Inflammatory macrophage treated with lipopolysaccharide for 4 hours (primary cell): ENCODE results near the gene PAX2.

Source experiments
- DNase-seq: peaks from one replicate; pipeline ENCODE4 v3.0.0-alpha.2; 2020

PAX2 gene

DNA sequence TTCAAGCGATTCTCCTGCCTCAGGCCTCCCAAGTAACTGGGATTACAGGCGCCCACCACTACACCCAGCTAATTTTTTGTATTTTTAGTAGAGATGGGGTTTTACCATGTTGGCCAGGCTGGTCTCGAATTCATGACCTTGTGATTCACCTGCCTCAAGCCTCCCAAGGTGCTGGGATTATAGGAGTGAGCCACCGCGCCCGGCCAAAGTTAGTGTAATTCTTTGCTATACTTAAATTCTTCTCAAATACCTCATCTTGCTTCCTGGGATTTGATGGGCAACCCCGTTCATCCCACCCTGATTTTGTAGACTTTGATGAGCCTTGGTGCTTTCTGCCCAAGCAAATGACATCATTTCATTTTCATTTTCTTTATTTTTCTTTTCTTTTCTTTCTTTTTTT is 54.5 kb downstream of the PAX2 start:
- DNase-seq = no peak

DNA sequence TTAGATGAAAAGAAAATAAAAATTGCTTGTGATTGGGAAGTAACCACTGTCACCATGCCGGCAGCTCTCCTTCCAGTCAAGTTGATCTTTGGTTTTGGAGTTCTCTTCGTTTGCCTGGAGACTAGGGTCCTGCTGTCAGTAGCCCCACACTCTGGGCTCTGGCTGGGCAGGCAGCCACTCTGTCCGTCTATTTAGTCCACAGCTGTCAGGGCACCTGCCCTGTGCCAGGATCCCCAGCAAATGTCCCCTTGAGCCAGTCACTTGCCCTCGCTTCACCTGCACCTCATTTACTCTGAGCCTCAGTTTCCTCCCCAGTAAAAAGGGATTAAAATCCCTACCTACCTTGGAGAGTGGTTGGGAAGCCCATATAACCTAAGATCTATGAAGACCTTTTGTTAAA is 55.5 kb downstream of the PAX2 start:
- DNase-seq = no peak

DNA sequence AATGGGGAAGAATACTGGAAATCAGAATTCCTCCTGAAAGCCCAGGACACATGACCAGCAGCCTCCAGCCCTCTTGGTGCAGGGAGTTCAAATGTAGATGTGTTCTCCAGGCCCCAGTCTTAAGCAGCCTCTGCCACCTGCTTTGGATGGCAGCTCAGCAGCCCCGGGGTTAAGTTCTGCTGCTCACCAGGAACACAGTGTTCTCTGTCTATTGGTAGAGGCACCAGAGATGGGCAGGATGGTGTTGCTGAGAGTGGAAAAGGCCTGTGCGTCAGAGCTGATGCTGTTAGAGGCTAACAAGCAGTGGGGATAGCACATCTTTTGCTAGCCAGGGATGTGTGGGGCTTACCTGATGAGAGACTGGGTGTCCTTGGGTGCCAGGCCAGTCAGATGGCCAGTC is 56.8 kb downstream of the PAX2 start:
- DNase-seq = no peak

DNA sequence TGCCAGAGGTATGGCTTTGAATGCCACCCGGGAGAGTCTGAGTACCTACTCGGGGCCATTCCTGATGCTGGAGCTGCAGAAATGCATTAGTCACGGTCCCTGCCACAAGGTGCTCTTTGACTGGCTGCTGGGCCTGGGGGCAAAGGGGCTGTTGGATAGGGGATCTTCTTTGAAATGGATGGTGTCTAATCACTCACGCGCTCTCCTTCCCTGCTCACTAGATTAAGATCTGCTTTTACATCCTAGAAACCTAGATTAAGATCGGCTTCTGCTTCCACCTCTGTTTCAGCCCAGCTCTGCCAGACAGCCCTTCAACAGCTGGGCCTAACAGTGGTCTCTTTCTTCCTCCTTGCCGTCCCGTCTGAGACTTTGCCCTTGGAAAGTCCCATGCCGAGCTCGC is 57.2 kb downstream of the PAX2 start:
- no peak for DNase-seq

DNA sequence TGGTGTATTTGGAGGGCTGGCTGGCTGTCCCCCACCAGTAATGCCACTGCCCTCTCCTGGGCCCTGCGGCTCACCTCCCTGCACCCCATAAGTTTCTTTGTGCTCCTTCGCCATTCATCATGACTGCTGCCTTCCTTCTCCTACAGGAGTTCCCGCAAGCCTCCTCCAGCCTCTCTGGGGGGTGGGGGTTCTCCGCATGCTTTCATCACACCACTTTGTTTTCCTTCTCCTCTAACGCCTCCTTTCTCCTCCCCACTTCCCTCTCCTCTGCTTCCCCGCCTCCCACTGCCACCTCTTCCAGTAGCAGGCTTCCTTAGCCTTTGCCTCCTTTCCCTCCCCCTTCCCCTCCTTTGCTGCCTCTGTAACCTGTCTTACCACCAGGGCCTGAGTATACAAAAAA is 58.1 kb downstream of the PAX2 start:
- DNase-seq = no peak

DNA sequence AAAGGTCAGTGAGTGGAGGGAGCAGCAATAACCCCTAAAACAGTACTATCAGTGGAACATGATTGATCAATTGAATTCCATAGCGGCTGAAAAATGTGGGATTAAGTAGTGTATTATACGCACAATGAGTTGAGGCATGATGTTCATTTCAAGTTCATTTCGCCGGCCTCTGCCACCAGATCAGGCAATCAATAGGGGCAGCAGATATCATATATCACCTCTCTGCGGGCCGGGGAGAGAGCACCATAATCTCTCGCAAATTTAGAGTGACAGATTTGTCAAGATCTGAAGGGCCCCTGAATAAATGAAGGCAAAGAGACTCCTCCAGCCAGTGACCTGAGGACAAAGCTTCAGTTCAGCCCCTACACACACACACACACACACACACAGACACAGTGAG is 58.5 kb downstream of the PAX2 start:
- no peak for DNase-seq

DNA sequence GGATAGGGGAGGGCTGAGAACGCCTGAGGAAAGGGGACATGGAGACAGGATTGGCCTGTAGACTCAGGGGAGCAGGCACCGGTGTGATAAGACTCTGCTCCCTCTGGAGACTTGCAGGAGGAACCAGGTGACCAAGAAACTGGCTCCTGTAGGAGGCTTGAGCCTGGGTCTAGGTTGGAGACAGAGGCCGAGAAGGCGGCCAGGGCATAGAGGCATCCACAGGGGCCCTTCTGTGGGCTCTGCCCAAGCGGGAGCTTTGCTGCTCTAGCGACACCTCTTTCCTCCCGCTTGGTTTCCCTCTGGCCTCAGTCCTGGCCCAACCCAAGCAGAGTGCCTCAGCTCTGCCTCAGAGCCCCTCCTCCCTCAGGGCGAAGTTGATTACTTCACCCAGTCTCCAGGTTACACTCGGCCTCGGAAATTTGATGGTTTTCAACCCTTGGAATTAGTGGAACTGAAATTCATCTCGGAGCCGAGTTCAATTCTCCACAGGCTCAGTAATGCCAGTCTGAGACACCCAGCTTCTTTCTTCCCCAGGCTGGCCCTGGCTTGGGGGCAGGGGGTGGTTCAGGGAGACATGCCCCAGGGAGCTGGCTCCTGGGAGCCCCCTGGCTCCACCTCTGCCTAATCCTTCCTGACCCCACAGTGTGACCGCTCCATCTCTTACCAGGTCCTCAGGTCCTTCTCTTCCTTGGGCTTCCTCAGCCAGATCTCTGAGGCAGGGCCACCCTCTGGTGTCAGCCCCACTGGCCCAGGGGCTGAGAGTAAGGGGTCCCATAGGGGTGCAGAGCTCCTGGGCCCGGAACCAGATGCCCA is 60.4 kb downstream of the PAX2 start:
- DNase-seq = no peak

DNA sequence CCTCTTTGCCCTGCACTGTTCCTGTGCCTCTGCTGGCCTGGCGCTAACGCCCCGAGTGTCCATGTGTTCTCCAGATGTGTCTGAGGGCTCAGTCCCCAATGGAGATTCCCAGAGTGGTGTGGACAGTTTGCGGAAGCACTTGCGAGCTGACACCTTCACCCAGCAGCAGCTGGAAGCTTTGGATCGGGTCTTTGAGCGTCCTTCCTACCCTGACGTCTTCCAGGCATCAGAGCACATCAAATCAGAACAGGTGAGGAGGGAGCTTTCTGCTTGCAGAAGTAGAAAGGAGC is 60.9 kb downstream of the PAX2 start:
- DNase-seq = no peak

DNA sequence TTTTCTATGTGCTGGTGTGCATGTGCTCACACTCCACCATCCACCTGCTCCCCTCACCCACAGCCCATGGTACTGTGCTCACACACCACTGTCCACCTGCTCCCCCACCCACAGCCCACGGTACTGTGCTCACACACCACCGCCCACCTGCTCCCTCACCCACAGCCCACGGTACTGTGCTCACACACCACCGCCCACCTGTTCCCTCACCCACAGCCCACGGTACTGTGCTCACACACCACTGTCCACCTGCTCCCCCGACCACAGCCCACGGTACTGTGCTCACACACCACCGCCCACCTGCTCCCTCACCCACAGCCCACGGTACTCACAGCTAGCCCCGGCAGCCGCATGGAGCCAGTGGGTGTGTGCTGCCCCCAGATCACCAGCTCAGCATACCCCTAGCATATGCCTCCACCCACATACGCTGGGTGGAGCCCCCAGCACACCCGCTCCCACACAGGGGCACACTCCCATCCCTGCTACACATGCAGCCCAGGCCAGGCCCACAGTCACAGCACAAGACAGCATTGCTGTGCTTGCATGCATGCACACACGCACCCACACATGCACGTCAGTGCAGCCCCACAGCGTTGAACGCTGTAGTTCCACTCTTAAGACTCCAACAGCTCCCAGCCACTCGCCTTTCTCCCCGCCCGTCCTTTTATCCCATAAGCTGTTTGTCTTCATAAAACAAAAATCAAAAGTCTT is 62.0 kb downstream of the PAX2 start:
- no peak for DNase-seq

DNA sequence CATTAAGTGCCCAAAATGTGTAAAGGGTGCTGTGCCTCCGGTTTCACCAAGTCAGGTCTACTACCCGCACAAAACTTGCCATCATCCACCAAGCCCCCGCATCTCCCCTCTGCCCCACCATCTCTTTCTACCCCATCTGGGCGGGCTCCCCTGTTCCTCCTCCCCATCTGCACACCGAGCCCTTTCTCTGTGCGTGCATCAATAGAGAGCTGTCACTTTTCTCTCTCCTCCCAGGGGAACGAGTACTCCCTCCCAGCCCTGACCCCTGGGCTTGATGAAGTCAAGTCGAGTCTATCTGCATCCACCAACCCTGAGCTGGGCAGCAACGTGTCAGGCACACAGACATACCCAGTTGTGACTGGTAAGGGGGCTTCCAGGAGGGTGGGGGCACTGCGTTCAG is 63.5 kb downstream of the PAX2 start:
- DNase-seq = no peak

DNA sequence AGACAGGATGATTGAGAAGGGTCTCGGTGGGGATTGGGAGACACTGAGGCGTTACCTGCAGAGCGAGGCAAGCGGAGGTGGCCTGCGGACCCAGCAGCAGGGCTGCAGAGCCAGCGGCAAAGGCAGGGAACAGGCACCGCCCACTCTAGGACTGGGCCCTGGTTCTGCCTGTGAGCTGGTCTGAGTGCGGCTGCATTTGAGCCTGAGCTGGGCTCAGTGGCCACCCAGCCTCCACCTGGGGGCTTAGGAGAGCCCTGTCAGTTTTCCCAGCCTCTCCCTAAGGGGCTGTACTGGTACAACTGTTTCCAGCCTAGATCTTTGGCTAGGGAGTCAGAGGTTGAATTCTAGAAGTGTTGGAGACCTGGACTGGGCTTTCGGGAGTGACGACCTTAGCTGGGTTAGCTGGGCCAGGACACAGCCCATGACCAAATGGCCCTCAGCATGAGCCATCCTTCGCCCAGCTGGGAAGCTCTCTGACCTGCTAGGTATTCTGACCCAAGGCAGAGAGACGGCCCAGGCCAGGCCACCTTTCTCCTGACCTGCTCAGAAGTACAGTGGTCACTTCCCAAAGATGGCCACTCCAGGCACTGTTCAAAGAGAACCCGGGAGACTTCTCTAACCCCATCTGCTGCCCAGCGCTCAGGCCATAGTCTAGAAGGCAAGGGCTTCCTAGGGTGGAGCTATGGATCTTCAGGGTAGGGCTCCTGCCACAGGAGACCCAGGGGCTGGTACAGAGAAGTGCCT is 64.9 kb downstream of the PAX2 start:
- no peak for DNase-seq

DNA sequence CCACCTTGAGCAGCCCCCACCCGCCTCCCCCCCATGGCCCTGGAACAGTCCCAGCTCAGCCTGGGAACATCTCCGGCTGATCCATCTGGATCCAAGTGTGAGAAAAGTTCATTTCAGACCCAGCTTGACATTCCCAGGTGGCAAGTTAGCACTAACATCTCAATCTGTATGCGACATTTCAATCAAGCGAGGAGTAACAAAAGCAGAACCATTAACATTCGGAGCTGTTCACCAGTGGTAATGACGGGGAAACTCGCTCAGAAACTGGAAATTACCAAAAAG is 65.4 kb downstream of the PAX2 start:
- no peak for DNase-seq

DNA sequence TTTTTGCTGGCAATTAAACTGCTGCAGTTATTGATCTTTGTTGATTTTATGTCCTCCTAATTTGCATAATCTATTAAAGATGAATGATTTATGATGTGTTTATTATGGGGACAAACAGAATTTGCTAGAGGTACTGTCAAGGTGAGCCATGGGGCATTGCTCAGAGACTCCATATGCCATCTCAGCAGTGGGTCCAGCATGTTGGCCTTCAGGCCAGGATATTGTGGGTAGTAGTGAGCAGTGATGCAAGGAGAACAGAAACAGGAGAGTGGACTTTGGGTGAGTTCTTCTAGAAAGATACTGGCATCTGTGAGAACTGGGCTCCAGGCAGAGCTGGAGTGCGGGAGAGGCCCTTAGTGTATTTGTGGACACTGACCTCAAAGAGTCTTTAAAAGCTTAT is 65.9 kb downstream of the PAX2 start:
- no peak for DNase-seq

DNA sequence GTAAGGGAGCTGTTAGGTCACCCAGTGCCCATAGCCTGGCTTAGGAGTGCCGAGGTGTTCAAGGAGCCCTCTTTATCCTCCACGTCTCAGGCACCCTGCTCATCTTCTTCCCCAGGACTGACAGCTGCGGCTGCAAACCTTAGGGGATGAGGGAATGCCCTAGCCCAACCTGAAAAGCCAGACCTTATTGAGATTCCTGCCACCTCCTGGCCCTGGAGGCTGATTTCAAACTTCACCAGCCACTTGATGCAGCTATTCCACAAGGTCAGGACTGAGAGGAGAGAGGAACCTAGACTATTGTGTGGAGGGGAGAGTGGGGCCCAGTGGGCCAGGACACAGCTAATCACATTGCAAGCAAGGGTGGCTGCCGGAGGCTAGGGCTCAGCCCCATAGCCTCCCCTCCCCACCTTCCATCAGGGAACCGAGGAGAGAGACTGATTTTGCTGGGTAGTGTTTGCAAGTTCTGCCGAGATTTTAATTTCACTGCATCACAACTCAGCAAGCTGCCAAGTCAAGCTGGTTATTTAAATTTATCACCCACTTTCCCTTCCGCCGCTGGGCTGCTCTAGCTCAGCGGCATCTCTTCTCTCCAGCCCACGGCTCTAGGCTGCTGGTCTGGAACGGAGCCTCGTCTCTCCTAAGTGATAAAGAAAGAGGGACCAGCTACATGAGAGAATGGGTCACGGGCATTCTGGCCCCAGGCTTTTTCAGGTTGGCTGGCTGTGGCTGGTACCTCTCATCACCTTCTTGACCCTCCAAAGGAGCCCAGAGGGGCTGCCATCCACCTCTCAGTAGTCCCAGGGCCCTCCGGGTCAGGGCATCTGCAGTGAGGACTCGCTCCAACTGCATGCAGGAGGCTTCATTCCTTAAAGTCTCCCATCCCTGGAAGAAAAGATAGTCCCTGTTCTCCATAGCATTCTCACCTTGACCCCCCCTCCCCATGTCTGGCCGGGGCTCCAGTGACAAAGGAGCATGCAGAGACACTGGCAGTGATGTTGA is 66.7 kb downstream of the PAX2 start:
- no peak for DNase-seq

DNA sequence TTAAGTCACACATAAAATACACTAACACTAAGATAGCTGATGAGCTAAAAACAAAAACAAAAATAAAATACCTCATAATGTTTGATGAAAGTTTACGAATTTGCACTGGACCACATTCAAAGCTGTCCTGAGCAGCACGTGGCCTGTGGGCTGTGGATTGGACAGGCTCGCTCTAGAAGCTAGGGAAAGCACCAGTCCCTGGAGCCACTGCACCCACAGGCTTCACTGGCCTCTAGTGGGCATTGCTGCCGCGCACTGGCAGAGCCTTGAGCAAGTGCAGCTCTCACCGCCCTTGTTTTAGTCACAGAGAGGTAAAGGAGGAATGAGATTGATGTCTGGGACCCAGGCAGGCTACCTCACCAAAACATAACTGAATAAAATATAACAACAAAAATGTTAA is 67.6 kb downstream of the PAX2 start:
- no peak for DNase-seq

DNA sequence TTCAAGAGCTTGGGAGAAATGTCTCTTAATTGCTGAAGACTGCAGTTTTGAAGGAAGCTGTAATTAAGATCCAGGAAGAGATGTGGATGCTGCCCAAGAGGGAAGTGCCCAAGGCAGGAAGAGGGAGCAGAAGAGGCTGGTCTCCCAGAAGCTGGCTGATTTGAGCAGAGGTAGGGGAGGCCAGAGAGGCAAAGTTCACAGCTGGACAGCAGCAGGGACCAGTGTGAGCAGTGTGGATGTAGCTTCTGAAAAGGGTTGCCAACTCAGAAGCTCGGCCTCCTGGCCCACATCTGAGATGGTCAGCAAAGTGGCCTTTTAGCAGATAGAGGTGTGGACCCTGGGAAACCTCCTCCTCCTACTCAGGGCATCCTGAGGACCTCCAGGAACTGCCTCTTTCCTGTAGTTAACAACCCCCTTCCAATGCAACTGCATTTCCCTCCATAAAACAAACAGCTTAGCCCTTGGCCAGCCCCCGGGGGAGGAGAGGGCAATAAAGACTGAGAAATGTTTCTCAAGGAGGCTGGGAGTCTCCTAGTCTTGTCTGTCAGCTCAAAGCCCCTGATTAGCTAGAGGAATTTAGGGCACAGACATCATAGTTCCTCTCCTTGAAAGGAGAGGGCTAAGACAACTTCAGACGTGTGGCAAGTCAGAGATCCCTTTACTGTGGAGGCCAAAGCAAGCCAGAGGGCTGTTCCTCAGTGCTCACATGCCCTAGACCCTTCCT is 69.5 kb downstream of the PAX2 start:
- DNase-seq = no peak

DNA sequence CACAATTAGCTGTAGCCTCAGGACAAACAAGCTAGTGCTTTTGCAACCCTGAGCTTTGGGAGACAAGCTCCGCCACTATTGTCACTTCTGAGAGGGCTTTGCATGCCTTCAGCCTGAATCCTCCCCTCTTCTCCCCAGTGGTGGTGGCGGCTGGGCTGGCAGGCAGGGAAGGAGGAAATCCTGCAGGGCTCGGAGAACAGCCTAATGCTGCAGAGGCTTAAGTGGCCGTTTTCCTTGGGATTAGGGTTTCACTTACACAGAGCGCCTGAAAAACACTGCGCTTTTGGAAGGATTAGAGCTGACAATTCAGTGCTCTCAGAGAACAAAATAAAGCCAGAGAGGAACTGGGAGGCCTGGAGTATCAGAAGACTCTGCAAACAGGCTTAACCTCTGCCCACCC is 71.3 kb downstream of the PAX2 start:
- DNase-seq = no peak

DNA sequence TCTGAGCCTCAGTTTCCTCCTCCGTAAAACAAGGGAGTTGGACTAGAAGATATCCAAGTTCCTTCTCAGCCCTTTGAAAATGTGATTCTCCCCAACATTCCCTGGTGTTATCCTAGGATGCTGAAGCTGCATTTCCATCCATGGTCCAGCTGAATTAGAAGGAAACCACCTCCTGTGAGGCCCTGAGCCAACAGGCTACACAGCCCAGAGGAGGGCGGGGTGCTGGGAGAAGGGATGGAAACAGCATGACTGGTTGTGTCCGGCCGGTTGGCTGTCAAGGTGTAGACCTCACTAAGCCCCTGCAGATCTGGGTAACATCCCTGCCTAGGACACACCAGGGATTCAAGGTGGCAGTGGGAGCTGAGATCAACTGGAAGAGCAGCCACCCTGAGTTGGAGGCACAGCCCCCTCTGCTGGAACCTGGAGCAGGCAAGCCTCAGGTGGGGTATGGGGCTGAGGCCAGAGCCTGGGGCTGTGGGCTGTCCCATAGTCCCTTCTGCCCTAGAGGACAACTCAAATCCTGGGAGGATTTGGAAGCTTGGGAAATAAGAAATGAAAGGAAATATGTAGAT is 72.0 kb downstream of the PAX2 start:
- DNase-seq = no peak

DNA sequence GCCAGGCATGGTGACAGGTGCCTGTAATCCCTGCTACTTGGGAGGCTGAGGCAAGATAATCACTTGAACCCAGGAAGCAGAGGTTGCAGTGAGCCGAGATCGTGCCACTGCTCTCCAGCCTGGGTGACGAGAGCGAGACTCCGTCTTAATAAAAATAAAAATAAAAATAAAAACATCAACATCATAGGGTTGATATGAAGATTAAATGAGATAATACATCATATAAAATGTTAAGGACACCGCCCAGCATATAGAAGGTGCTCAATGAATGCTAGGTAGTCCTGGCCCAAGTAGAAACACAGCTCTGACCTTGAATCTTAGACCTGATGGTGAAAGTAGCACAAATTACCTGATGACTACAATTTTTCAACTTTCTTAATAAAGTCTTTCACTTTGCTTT is 74.0 kb downstream of the PAX2 start:
- DNase-seq = no peak

DNA sequence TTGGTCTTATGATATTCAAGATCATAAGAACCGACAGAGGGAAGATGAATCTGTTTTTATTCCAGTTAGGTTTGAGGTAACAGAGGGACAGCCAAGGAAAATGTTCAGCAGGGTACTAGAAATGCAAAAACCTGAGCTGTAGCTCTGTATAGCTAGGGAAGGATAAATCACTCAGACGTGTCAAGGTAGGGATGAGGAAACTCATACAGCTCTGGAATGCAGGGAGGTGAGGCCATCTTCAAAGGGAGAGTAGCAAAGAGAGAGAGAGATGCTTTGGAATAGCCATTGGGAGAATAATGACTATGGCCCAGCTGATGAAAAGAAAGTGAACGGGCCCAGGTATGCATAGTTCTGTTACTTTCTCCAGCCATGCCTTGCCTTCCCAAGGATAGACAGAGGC is 77.8 kb downstream of the PAX2 start:
- no peak for DNase-seq

DNA sequence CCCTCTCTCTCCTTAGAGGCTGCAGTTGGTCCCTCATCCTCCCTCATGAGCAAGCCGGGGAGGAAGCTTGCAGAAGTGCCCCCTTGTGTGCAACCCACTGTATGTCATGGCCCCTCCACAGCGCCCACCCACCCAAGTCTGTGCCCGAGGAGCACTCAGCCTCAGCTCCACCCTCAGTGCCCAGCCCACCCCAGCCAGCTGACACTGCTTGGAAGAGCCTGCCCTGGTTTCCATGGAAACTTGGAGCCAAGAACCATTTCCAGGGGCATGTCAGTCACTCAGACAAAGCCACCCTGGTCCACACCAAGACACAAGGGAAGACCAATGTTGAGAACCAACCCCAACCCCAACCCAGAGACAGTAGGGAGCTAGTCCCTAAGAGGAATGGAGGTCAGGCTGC is 79.5 kb downstream of the PAX2 start:
- DNase-seq = no peak

DNA sequence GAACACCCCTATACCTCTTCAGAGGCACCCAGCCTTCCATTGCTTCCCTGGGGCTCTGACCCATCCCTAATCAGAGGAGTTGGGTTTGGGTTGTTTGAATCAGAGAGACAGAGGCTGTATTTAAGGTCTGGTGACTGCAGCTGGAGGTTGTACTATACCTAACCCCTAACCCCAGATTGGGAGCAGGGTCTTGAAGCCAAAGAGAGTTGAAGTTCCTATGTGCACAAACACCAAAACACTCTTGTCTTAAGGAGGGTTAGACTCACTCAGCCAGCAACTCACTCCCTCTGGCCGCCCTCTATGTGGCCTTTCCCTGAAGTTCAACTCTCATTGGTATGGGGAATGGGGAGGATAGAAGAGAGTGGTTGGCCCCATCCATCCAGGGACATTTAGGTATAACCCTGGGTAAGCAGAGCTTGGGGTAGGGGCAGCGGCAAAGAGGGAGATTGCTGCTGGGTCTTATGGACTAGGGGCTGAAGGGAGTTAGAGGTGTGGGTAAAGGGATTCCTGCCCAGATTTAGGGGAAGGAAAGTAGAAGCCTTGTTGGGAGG is 80.0 kb downstream of the PAX2 start:
- DNase-seq = no peak
